Measurements from ENCODE around the gene PGA3.
"Not testable (repeated sequence)": the region's sequence is repeated elsewhere in the genome, so short reads cannot be mapped to it uniquely, and the experiment has no call there.

PGA3 gene

DNA sequence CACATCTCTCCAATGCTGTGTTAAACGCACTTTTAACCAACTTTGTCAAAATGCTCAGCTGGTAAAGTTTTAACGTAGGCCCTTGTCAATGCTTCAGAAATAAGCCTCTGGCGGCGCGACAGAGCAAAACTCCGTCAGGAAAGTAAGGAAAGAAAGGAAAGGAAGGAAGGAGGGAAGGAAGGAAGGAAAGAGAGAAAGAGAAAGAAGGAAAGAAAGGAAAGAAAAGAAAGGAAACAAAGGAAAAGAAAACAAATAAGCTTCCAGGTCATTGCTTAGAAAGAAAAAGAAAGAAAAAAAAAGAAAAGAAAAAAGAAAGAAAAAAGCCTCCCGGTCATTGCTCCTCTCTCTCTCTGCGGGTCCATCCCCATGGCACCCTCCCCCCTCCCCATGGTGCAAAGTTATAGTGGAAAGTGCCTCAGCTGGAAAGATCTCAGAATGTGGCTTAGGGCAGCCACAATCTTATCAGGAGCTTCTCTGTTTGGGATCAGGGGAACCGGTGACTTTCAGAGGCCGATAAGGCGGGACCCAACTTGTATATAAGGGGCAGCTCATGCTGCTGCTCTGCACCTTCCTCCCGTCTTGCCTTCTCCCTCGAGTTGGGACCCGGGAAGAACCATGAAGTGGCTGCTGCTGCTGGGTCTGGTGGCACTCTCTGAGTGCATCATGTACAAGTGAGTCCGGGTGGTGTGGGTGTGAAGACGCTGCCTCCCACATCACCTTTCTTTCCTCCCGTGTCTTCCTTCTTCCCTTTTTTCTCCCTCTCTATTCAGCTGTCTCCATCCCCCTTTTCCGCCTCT lies at the start of gene PGA3:
PGA3 (plus strand) TSS at position 566 of the 797 bp plus-strand sequence; CDS start at position 616, 50 bp downstream.
- DNase-seq = not testable (repeated sequence)

- DNase-seq = no peak
Observed at GRCh38 chr11:61153593-61154095, 49.7 kb upstream of the PGA3 start.

- DNase-seq = peak; percentile 5
Observed at GRCh38 chr11:61154528-61154927, 48.8 kb upstream of the PGA3 start.

DNA sequence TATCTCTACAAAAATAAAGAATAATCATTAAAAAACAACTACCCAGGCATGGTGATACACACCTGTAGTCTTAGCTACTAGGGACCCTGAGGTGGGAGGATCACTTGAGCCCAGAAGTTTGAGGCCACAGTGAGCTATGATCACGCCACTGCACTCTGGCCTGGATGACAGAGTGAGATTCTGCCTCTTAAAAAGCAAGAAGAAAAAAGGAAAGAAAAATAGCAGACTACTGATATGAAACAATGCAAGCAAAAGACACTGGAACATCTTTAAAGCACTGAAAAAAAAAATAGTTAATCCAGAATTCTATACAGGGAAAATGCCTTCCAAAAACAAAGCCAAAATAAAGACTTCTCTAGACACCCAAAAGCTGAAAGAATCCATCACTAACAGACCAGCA lies 48.0 kb upstream of the PGA3 start:
- no peak for DNase-seq

DNA sequence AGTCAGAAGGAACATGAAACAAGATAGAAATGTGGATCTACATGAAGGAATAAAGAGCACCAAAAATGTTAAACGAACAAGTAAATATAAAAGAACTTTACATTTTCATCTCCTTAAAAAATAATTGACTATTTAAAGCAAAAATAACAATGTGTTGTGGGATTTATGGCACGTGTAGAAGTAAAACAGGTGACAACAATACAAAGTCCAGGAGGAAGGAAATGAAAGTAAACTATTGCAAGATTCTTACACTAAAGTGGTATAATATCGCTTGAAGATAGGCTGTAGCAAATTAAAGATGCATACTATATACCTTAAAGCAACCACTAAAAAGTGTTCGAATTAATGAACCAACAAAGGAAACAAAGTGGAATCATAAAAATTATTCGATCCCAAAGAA lies 47.6 kb upstream of the PGA3 start:
- DNase-seq = no peak

- no peak for DNase-seq
Observed at GRCh38 chr11:61157743-61158142, 45.6 kb upstream of the PGA3 start.

DNA sequence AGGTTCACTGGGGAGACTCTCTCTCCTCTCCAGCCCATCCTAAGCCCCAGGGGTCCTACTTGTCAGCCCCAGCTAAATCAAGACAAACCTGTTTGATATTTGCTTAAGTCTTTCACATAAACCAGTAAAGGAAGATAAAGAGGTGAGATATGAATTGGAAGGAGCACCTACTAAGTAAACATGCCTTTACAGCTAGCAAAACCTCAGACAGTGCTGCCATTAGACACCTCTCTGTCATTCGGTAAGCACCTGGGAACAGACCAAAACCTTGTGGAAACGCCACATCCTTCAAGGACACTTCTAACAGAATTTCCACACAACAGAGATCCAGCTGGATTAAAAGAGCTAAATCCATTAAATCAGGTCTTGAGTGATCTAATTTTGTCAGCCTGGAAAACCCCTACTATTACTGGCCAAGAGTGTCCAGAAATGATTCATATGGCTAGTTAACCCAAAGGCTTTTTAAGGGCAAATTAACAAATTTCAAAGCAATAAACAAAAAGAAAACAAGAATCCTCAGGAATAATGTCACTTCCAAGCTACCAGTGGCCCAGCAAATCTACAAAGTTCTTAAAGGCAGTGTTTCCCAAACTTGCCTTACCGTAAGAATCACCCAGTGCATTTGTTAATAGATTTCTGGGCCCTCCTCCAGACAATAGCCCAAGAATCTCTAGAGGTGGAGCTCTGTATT lies 44.5 kb upstream of the PGA3 start:
- DNase-seq = no peak

GRCh38 chr11:61160487-61161189 lies 42.7 kb upstream of the PGA3 start:
- DNase-seq = no peak

DNA sequence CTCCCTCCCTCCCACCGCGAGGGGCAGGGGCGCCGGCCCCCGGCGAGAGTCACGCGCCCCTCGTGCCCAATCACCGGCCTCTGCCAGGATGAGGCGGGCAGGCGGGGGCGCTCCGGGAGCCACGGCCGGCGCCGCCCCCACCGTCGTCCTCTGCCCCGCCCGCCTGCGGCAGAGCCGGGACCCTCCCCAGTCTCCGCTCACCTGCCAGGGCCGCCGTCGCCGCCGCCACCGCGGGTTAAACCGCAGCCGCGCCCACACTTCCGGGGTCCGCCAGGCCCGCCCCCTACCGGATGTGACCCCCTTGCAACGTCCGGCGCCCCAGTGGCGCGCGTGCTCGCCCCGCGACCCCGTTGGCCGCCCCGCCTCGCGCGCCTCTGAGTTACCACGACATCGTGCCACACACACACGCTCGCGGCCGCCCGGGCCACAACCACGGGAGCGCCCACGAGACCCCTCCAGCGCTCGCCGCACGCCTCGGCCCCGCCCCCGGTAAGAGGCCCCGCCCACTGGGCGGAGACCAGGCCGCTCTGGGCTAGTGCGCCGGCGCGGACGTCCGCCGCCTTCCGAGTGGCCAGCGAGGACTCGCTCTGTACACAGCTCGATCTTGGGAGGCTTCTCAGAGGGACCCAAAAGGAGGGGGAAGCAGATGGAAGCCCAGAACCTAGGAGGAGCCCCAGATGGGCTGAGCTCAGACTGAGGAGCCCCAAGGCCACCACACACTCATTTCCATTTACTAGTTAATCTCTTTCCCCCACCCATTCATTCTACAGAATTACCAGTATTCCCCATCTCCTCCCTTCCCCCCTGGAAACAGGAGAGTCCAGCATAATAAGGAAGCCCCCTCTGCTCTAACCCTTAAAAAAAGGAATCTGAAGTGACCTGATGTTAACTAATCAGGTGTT lies 41.9 kb upstream of the PGA3 start, which contains the start of gene VPS37C:
VPS37C (minus strand) TSS at position 237 of the 902 bp plus-strand sequence. CDS start 22,597 bp downstream, outside the sequence.
- peak; percentile 94 for DNase-seq

- no peak for DNase-seq
Observed at GRCh38 chr11:61162092-61162941, 41.0 kb upstream of the PGA3 start.

DNA sequence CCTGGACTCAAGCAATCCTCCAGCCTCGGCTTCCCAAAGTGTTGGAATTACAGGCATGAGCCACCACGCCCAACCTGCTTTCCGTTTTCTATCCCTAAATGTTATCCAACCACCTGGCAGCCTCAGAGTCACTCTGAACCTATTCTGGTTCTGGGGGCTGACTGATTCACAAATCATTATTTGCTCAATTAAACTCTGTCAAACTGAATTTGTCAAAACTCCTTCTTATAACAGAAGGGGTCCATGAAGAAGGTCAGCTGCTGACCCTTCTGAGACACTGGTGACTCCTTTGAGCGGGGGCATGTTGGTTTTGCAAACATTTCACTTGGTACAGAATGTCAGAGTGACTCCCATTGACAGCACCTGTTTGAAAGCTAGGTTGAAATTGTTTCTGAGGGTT lies 40.3 kb upstream of the PGA3 start:
- DNase-seq = no peak

- DNase-seq = no peak
Observed at GRCh38 chr11:61163714-61164605, 39.4 kb upstream of the PGA3 start.

- no peak for DNase-seq
Observed at GRCh38 chr11:61164606-61165424, 38.5 kb upstream of the PGA3 start.

DNA sequence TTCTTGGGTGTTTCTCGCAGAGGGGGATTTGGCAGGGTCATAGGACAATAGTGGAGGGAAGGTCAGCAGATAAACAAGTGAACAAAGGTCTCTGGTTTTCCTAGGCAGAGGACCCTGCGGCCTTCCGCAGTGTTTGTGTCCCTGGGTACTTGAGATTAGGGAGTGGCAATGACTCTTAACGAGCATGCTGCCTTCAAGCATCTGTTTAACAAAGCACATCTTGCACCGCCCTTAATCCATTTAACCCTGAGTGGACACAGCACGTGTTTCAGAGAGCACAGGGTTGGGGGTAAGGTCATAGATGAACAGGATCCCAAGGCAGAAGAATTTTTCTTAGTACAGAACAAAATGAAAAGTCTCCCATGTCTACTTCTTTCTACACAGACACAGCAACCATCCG lies 37.5 kb upstream of the PGA3 start:
- not testable (repeated sequence) for DNase-seq

GRCh38 chr11:61166331-61166730 lies 37.0 kb upstream of the PGA3 start:
- DNase-seq = not testable (repeated sequence)

- DNase-seq = no peak
Observed at GRCh38 chr11:61168042-61168688, 35.1 kb upstream of the PGA3 start.

DNA sequence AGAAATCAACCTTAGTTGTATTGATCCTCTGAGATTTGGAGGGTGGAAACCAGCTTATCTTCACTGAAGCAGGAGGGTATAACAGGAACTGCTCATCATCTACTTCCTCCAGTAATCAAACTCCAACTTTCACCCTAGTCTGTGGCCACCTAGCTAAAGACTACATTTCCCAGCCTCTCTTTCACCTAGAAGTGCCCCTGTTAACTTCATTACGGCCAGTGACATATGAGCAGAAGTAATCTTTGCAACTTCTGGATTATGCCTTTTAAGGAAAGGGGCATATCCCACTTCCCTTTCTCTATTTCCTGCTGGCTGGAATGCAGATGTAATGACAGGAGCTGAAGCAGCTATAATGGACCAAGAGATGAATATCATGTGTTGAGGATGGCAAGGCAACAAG lies 34.5 kb upstream of the PGA3 start:
- no peak for DNase-seq

- no peak for DNase-seq
Observed at GRCh38 chr11:61170566-61170965, 32.7 kb upstream of the PGA3 start.

DNA sequence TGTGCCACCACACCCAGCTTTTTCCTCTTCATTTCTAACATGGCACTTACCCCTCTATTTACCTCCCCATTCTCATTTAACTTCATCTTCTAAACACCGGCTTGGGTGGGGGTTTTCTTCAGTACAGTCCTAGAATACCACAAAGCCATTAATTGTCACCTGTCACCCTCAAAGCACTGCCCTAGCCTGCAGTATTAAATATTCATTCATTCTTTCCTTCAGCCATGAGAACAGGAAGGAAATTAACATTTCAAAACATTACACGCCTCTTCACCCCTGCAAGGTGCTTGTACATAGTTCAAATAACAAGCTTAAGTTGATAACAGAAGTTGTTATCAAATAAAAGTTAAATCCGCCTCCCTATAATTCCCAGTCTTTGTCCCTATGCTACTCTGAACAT lies 31.4 kb upstream of the PGA3 start:
- no peak for DNase-seq
